HG03196 (cell line): Measurements from ENCODE around the gene MAGEF1.

Experiments
- ATAC-seq: cut with Tn5 transposase; IDR thresholded peaks from one replicate; pipeline ENCODE4 v1.9.1; 2021; ENCODE audit not compliant: unreplicated experiment

MAGEF1 gene

DNA sequence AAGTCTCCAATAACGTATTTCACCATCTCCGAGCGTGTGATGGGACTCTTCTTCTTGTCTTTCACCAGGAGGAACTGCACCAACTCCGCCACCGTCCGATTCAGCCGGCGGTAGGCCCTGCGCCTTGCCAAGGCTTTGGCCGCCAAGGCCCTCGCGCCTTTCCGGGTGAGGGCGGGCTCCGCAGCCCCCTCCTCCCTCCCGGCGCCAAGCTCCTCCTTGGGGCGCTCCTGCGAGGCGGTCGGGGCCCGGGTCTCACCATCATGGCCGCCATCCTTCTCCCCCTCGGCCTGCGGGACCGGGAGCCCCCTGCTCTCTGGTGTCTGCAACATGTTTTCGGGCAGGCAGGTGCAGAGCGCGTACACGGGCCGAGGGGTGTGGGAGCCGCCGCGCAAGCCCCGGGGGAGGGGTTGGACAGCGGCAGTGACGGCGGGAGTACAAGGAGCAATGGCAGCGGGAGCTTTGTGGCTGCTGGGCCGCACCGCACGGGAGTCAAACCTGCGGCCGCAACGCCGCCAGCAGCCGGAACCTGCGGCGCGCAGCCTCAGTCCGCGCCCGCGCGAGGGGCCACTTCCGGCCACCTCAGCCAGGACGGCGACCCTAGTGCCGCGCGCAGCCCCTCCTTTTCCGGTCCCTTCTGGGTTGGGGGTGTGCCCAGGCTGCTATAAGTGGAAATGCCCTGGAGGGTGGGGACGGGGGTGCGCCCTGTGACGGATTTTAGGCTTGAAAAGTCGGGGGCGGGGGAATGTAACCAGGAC is at the start of gene MAGEF1:
MAGEF1 (minus strand) TSS at position 572 of the 755 bp plus-strand sequence; CDS start at position 329, 243 bp downstream.
- ATAC-seq: peak; percentile 84

GRCh38 chr3:184761075-184761841 is 49.4 kb upstream of the MAGEF1 start:
- ATAC-seq: no peak

DNA sequence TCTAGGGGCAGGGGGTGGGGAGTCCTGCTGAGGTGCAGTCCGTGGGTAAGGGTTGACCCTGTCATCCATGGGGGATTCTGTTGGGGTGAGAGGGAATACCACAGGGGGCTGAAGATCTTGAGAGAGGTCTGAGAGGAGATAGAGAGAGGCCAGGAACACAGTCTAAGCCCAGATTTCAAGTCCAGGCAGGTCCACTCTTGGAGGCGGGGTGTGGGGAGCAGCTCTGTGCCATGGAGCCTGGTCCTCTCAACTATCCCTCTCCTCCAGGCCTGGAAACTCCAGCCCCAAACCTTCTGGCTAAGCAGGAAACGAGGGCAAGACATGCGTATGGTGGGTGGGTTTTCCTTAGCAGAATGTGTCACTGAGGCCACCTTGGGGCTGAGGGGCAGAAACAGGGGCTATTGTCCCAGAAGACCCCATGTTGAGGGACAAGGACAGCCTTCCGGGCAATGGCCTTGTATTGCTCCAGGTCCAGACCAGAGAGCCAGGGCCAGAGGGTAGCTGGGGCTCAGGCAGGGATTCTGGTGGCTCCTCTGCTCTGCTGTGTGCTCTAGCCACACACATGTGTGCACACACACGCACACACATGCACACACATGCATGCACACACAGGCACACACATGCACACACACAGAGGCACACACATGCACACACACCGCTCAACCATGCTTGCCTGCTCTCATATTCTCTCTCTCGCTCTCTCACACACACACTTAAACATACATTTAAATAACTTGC is 48.6 kb upstream of the MAGEF1 start:
- no peak for ATAC-seq

DNA sequence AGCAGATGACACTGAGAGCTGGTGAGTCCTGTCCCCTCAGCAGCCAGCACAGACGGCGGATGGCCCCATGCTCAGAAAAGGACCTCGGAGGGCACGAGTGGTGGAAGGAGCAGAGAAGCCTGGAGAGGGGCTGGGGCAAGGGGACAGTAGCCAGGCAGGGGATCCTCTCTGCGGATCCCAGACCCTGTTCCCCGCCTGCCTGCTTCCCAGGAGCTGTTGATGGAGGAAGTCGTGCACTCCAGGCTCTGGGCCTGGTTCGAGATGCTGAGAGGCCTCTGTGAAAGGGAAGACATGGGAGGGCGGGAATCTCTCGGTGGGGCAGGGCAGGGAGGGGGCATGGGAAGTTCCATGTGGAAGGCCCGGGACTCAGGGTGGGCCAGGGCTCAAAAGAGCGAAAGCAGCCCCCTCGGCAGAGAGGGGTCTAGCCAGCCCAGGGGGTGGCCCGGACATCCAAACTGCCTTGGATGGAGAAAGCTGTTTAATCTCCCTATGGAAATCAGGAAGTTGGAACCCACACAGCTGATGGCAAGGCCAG is 47.9 kb upstream of the MAGEF1 start:
- no peak for ATAC-seq

DNA sequence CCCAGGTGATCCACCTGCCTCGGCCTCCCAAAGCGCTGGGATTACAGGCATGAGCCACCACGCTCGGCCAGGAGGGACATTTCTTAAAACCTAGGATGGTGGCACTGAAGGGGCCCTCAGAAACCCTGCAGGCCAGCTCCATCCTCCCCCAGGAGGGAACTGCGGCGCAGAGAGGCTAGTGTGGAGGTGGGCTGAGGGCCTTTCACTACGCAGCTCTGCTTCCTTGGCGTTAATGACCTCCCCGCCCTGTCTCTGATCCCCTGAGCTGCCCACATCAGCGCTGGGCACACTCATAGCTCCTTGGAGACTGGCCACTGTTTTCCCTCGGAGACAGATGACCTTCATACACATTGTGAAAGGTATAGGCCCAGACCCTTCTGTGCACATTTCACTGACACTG is 46.2 kb upstream of the MAGEF1 start:
- ATAC-seq: no peak

DNA sequence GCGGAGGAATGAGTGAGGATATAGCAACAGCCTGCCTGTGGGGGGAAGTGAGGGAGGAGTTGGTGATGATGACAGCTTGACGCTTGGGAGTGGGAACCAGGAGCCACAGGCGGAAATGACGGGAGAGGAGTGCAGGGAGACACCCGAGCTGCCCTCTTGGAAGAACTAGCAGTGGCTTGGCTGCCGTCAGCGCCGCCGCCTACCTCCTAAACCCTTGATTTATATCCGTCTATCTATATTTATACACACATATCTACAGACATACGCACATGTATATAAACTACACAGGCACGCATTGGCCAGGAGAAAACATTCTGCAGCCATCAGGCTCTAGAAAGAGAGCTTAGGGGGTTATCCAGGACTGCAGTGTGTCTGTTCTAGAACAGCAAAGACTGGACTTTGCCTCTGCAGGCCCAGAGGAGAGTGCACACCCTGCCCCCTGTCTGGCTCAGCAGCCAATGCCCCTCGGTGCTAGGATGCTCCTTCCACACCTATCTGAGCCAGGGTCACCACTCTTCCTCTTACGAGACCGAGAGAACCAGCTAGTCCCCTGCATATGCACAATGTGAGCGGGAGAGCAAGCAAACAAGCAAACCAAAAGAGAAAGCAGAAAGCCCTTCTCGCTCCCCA is 45.3 kb upstream of the MAGEF1 start:
- ATAC-seq: no peak

- ATAC-seq: no peak
These were observed 44.5 kb upstream of the MAGEF1 start for GRCh38 chr3:184756151-184757021.

DNA sequence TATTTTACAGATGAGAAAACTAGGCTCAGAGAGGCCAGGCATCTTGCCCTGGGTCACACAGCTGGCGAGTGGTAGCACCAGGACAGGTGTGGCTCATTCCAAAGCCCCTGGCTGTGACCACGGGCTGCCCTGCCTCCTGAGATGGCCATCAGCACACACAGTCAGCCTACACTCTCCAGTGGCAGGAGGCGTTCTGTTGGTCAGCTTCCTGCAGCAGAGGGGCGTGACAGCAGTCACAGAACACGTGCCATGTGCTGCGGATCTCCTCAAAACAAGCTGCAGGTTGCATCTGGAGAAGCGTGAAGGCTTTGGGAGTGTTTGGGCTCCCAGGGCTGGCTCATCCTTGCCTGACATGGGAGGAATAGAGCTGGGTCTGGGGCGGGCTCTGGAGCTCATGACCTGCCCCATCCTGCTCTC is 43.5 kb upstream of the MAGEF1 start:
- ATAC-seq: no peak

DNA sequence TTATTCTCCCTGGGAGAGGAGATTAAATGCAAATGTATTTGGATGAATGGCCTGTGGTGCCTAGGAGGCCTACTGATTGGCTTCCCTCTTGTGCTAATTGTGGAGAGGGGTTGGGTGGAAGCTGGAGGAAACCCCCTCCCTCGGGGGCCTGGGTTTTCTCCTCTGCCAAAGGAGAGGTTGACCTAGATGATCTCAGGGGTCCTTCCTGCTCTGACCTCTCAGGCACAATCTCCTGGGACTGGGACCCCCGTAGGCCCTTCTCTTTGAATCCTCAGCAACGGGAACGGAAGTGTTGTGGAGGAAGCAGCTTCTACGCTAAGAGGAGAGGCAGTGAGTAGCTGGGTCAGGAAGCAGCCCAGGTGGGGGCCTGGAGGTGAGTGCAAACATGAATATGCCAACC is 40.5 kb upstream of the MAGEF1 start:
- no peak for ATAC-seq

DNA sequence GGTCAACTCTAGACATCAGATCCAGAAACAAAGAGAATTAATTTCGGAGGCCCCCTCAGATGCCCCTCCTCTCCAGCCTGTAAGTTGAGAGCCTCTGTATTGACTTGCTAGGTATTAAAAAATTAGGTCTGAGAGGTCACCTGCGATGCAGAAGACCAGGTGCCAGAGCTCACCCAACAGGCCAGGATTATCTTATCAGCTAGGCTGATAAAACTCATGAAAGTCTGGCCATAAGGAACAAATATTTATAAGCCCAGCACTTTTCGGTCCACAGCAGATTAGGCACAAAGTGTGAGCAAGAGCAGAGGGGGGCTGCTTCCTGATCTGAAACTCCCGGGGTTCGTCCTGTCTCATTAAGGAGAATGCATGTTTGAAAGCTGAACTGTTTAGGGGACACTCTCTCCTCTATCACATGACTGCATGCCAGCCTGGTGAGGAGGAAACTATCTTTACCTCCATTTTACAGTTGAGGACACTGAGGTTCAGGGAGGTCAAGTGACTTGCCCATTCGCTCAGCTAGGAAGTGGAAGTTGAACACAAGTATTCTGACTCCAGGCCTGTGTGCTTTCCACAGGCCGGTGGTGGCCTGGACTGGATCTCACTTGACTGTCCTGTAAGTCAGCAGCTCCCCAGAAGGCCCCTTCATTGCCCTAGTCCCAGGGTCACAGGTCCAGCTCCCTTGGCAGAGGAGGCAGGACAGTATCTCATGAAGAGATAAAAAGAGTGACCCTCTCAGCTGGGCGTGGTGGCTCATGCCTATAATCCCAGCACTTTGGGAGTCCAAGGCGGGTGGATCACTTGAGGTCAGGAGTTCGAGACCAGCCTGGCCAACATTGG is 39.6 kb upstream of the MAGEF1 start:
- ATAC-seq: no peak

DNA sequence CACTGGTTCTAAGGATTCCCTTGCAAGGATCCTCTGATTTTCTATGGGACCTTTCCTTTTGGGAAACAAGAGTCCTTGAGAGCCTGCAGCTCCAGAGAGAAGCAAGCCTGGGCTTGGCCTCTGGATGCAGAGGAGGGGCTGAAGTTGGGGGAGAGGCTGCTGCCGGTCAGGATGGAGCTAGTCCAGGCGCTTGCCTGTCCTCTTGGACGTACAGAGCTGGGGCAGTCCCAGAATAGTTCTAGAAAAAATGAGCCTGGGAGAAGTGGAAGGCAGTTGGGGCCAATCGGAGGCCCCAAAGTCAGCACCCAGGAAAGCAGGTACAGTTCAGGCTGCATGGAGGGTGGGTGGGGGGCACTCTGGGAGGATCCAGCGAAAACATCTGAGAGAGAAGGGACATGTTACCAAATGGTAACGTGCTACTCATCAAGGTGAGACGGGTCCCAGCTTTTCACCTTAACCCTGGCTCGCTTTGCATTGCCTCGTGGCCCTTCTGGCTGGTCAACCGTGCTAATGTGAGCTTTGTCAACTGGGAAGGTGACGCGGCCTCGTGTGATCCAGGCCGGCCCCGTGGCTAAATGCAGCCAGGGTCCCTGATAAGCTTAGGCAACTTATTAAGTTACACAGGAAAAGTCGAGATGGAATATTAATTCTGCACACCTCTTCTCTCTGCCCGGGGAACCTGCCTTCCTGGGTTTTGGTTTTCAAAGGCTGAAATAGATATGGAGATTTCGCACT is 38.7 kb upstream of the MAGEF1 start:
- no peak for ATAC-seq

DNA sequence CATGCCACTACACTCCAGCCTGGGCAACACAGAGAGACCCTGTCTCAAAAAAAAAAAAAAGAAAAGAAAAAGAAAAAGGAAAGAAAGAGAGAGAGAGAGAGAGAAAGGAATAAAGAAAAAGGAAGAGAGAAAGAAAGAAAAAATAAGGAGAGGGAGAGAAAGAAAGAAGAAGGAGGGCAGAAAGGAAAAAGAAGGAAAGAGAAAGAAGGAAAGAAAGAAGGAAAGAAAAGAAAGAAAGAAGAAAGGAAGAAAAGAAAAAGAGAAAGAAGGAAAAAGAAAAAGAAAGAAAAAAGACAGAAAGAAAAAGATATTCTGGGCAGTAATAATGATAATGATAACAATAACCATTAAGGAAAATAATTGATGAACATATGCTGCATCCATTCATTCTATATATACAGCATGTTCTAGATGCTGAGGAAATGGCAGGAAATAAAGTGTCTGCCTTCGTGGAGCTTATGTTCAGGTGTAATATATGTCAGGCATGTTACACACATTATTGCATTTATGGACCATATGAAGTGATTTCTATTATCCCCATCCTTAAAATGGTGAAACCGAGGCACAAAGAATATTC is 37.4 kb upstream of the MAGEF1 start:
- ATAC-seq: no peak

GRCh38 chr3:184748219-184749135 is 36.6 kb upstream of the MAGEF1 start:
- ATAC-seq: no peak

DNA sequence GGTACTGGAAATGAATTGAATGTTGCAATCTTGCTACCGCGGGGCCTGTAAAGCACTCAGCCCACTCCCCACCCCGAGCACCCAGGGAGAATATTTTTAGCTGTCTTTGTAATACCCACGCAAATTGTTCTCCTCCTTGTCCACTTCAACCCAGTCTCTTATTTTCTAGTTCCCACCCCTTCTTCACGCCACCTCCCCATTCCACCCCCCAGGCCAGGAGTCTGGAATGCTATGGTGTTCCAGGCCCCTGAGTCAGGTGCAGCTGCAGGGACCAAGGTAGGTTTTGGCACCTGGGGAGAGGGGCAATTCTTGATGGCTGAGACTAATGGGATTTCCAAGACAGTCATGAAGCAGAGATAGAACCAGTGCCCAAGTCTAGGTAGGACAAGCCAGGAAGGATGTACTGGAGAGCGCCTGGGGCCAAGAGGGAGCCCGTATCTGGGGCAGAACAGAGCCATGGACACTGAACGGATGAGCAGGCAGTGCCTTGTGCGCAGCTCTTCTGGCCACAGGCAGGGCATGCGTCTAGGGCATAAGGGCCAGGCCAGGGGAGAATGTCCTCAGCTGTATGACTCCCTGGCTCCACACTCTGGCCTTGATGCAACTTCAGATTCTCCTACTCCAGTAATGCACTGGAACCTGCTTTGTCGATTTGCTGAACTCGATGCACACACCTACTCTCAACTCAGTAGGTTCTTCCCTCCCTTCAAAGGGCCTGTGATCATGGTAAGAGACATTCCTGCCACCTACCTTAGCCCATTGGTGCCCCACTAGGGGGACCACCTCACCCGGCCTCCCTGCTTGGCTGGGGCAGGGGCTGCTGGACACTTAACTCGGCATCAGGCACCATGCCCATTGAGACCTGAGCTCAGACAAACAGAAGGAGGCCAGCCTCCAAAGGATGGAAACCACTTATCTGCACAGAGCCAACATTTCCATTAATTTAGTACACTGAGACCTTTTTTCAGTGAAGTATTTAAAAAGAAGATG is 34.6 kb upstream of the MAGEF1 start:
- no peak for ATAC-seq

DNA sequence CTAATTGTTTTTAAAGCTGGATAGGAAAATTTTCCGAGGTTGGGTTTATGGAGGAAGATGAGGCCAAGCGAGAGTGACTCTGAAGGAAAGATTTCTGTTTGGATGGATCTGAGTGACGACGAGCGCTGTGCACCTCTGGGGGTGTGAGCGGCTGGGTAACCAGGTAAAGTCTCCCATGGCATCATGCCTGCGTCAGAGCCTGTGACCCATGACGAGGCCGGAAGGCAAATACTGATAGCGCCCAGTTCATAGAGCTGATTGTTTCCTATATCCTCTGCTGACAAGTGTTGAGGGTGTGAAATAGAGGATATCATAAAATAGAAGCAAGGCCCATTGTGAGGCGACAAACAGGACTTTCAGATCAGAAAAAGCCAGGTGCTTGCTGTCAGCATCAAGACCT is 33.7 kb upstream of the MAGEF1 start:
- ATAC-seq: no peak

DNA sequence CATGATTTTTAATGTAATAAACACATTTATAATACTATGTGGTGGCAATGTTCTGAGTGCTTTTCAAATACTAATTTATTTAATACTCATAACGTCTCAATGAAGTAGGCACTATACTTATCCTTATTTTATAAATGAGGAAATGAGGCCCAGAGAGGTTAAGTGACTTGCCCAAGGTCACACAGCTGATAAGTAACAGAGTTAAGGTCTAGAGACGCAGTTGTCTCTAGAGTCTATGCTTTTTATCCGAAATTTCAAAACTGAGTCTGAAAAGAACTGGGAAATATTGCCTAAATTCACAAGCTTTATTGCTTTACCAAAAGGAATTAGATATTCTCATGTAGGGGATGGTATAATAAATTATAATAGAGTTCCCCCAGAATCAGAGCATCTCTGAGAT is 31.4 kb upstream of the MAGEF1 start:
- ATAC-seq: no peak
